IPS-18a (cell line): ENCODE results near the gene AKT1.
"Not testable (repeated sequence)": the region's sequence is repeated elsewhere in the genome, so short reads cannot be mapped to it uniquely, and the experiment has no call there.

Experiments
- H3K27ac ChIP-seq: one replicate; pipeline ENCODE4 v1.5.1; 2013; ENCODE audit warnings: low read length
- H3K27me3 ChIP-seq: one replicate; pipeline ENCODE4 v1.6.1; 2013; ENCODE audit warnings: mild to moderate bottlenecking, low read length; ENCODE audit not compliant: control insufficient read depth, insufficient read depth
- H3K36me3 ChIP-seq: one replicate; pipeline ENCODE4 v1.6.1; 2013; ENCODE audit warnings: low read depth, low read length; ENCODE audit not compliant: control insufficient read depth
- H3K4me1 ChIP-seq: one replicate; pipeline ENCODE4 v1.6.1; 2013; ENCODE audit warnings: low read depth, low read length; ENCODE audit not compliant: control insufficient read depth
- H3K4me3 ChIP-seq: one replicate; pipeline ENCODE4 v1.5.1; 2013; ENCODE audit warnings: low read length
- H3K9ac ChIP-seq: one replicate; pipeline ENCODE4 v1.6.1; 2013; ENCODE audit warnings: mild to moderate bottlenecking, low read length, moderate library complexity
- H3K9me3 ChIP-seq: one replicate; pipeline ENCODE4 v1.6.1; 2013; ENCODE audit warnings: low read depth, low read length; ENCODE audit not compliant: control insufficient read depth

The AKT1 gene

DNA sequence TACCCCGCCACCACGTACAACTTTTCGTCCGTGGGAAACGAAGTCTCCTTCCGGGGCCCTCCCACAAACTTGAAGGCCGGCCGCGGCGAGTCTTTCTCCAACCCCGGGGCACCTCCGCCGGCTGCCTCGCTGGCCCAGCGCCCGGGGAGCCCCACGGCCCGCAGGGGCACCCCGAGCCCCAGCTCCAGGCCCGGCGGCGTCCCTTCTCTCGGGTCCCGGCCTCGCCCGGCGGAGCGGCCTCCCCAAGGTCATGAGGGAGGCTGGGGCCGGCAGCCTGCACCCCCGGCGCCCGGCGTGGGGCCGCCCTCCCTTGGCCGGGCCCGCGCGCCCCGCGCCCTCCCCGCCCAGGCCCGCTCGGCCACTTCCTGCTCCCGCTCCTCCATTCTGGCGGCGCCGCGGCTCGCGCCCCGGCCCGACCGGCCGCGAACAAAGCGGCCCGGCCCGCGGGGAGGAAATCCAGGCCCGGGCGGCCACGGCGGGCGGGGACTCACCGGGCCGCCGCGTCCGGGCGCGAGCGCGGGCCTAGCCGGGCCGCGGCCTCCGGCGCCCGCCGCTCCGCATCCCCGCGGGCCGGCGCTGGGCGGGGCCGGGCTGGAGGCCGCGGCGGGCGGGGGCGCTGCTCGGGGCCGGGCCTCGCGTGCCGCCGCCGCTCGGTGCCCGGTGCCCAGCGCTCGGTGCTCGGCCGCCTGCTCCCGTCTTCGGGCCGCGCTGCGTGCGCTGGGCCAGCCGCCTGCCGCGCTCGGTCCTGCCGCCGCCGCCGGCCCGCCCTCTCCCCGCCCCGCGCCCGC is at the start of gene AKT1:
AKT1 (minus strand) TSS at position 756 of the 788 bp plus-strand sequence. CDS start 3,105 bp downstream, outside the sequence.
- Histone ChIP-seq H3K9me3 (no peaks in the 10 kb centered on the region), H3K4me3 (peak within 1 kb of the TSS; percentile 72), H3K27ac (no peak within 1 kb of the TSS), H3K36me3 (peaks cover 6% of the 10 kb centered on the region), H3K9ac (peak within 1 kb of the TSS; percentile 49), H3K27me3 (peaks cover 49% of the 10 kb centered on the region), H3K4me1 (peaks cover 19% of the 10 kb centered on the region)

DNA sequence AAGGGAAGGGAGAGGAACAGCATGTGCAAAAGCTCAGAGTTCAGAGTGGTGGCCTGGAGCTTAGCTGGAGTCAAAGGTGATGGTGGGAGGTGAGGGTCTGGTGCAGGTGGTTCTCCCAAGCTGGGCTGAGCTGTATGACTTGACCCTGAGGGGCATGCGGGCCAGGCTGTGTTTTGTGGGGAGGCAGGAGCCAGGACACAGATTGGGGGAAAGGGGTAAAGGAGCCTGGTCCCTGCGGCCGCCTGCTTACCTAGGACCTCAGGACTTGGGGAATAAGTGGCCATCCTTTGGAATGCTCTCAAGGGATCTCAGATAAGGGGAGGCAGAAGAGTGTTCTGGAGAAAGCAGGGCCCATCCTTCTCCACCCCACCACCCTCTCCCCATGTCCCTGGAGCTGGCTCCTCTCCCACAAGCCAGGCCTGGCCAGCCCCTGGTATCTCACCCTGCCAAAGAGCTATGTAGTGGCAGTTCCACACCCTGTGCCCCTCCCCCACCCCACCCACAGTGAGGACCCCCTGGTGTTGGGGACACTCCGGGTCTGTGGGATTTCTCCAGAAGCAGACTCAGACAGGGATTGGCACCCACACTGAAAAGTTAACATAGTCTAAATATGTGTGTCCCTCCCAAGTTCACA is 49.6 kb upstream of the AKT1 start:
- Histone ChIP-seq H3K9ac (no peak overlapping the region), H3K27ac (no peak overlapping the region), H3K36me3 (no peaks in the 10 kb centered on the region), H3K9me3 (no peaks in the 10 kb centered on the region), H3K4me3 (no peak overlapping the region), H3K4me1 (peaks cover 3% of the 10 kb centered on the region), H3K27me3 (peaks cover 38% of the 10 kb centered on the region)

DNA sequence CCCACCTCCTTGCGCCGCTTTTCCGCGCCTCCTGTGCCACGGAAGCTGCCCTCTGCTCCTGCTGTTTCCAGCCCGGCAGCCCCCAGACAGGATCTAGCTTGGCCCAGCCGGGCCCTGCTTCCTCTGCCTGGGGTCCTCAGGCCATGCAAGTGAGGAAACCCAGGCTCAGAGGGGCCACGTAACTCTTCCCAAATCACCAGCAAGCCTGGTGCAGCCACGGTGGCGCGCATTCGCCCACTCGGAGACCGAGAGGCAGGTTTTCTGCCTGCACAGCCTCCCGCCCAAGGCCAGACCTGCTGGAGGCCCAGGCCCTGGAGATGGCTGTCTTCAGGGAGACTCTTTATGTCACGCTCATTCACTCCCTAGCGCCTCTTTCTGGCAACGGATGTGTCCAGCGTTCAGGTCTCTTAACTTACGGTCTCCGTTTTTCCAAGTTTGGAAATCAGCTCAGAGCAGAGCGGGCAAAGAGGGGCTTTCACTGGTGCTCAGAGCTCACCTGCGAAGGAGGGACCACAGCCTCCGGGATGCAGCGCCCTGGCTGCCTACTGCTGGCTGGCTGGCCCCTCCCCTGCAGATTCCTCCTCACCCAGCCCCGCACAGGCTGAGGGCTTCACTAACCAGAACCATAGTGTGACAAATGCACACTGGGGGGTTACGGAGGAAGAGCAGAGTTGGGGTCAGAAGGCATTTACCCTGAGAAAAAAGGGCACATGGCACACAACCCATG is 48.9 kb upstream of the AKT1 start:
- Histone ChIP-seq H3K4me3 (peak overlapping the region; percentile 58), H3K4me1 (peaks cover 3% of the 10 kb centered on the region), H3K9me3 (no peaks in the 10 kb centered on the region), H3K27ac (no peak overlapping the region), H3K27me3 (peaks cover 38% of the 10 kb centered on the region), H3K36me3 (no peaks in the 10 kb centered on the region), H3K9ac (no peak overlapping the region)

DNA sequence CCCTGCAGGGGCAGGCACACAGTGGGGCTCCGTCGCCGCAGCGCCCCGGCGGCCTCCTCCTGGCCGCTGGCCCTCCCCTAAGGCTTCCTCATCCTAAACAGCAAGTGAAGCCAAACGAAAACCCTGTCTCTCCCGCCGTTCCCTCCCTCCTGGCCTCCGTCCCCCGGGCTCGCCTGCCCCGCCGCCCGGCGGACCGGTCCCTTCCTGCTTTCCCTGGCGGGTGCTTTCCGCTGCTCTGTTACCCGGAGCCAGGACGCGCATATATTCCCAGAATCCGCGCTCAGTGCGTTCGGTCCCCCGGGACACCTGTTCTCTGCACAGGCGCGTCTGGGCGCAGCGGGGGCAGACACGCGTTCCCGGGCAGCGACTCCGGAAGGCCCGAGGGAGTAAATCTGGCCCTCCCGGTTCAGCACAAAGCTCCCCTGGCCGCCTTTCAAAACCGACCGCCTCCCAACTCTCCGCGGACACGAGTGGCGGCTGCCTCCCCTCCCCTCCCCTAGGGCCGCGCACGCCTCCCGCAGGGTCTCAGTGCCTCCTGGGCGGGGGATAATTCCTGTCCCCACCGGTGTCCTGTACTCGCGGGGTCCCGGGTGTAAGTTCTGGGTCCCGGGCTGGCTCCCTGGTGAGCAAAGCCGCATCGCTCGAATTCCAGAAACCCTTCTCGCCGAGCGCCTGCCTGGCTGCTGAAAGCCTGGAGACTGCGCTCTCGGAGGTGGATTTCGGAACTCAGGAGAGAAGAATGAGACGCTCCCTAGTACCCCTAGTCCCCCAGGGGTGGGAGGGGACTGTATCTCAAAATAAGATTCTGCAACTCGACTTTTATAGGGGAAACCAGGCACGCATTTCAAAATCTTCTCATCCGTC is 48.1 kb upstream of the AKT1 start:
- no peaks in the 10 kb centered on the region for H3K9me3 ChIP-seq
- no peak overlapping the region for H3K9ac ChIP-seq
- peaks cover 38% of the 10 kb centered on the region for H3K27me3 ChIP-seq
- H3K36me3 ChIP-seq, result no peaks in the 10 kb centered on the region
- no peak overlapping the region for H3K27ac ChIP-seq
- peaks cover 3% of the 10 kb centered on the region for H3K4me1 ChIP-seq
- peak overlapping the region; percentile 58 for H3K4me3 ChIP-seq

DNA sequence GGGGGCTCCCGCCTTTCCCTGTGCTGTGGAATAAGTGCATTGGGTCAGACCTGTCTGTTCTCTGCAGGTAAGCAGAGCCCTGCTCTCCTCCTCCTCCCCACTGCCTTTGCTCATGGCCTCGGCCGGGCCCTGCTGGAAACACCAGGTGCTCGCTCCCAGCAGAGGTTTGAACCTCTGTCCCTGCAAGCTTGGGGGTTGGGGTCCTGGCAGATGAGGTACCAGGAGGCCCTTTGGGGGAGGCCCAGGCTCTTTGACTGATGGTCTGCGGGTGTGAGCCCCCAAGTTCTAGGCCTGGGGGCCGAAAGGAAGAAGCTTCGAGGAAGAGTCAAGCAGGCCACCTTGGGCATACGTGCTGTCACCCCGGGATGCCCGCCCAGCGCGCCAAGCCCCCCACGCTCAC is 47.5 kb upstream of the AKT1 start:
- Histone ChIP-seq H3K9ac (no peak overlapping the region), H3K4me1 (peaks cover 3% of the 10 kb centered on the region), H3K4me3 (peak overlapping the region; percentile 58), H3K36me3 (no peaks in the 10 kb centered on the region), H3K27ac (no peak overlapping the region), H3K9me3 (no peaks in the 10 kb centered on the region), H3K27me3 (peaks cover 38% of the 10 kb centered on the region)

DNA sequence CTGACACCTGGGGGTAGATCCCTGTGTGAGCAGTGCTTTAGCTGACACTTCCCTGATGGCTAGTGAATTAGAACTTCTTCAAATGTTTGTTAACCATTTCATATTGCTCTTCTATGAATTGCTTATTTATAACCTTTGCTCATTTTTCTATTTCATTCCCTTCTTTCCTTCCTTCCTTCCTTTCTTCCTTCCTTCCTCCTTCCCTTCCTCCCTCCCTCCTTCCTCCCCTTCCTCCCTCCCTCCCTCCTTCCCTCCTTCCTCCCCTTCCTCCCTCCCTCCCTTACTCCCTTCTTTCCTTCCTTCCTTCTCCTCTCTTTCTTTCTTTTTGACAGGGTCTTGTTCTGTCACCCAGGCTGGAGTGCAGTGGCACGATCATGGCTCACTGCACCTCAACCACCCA is 46.2 kb upstream of the AKT1 start:
- H3K9me3 ChIP-seq, result no peaks in the 10 kb centered on the region
- no peaks in the 10 kb centered on the region for H3K36me3 ChIP-seq
- no peak overlapping the region for H3K9ac ChIP-seq
- H3K4me3 ChIP-seq, result no peak overlapping the region
- peaks cover 3% of the 10 kb centered on the region for H3K4me1 ChIP-seq
- no peak overlapping the region for H3K27ac ChIP-seq
- H3K27me3 ChIP-seq, result peaks cover 38% of the 10 kb centered on the region

DNA sequence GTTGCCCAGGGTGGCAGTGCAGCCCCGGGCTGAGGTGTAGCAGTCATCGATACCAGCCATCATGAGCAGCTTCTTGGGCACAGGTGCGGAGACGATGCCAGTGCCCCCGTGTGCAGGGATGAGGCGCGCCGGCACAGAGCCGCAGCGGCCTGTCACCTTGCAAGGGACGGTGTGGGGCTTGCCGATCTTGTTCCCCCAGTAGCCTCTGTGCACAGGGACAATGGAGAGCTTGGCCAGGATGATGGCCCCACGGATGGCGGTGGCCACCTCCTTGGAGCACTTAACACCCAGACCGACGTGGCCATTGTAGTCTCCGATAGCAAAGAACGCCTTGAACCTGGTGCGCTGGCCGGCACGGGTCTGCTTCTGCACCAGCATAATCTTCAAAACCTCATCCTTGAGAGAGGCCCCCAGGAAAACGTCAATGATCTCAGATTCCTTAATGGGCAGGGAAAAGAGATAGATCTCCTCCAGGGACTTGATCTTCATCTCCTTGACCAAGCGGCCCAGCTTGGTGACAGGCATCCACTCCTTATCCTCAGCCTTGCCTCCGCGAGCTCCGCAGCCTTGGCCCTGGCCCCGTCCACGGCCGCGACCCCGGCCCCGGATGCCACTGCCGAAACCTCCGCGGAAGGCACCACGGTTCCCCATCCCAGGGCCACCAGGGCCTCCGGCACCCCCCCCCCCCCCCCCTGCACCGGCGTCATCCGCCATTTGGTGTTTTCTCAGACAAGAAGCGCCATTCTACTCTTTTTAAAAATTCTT is 40.8 kb upstream of the AKT1 start:
- H3K27ac ChIP-seq, H3K4me3 ChIP-seq, H3K27me3 ChIP-seq, H3K9me3 ChIP-seq, H3K36me3 ChIP-seq, H3K9ac ChIP-seq, H3K4me1 ChIP-seq: not testable (repeated sequence)

DNA sequence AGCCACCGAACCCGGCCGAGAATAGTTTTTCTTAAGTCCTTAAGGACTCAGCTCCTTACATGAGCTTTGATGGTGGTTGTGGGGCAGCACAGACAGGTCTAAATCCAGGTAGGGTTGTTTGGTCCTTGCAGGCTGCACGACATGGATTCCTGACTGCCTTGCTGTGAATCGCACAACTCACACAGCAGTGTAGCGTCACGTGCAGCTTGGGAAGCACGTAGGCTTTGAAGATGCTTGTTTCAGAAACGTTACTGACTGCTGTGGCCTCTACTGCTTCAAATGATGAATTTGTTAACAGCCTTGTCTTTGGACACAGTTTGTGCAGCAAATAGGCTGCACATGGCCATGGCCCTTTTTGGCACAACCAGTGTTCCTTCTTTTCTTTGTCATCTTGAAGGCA is 35.2 kb upstream of the AKT1 start:
- no peak overlapping the region for H3K27ac ChIP-seq
- H3K36me3 ChIP-seq, result no peaks in the 10 kb centered on the region
- H3K4me3 ChIP-seq, result no peak overlapping the region
- no peak overlapping the region for H3K9ac ChIP-seq
- peaks cover 3% of the 10 kb centered on the region for H3K4me1 ChIP-seq
- no peaks in the 10 kb centered on the region for H3K9me3 ChIP-seq
- peaks cover 8% of the 10 kb centered on the region for H3K27me3 ChIP-seq

DNA sequence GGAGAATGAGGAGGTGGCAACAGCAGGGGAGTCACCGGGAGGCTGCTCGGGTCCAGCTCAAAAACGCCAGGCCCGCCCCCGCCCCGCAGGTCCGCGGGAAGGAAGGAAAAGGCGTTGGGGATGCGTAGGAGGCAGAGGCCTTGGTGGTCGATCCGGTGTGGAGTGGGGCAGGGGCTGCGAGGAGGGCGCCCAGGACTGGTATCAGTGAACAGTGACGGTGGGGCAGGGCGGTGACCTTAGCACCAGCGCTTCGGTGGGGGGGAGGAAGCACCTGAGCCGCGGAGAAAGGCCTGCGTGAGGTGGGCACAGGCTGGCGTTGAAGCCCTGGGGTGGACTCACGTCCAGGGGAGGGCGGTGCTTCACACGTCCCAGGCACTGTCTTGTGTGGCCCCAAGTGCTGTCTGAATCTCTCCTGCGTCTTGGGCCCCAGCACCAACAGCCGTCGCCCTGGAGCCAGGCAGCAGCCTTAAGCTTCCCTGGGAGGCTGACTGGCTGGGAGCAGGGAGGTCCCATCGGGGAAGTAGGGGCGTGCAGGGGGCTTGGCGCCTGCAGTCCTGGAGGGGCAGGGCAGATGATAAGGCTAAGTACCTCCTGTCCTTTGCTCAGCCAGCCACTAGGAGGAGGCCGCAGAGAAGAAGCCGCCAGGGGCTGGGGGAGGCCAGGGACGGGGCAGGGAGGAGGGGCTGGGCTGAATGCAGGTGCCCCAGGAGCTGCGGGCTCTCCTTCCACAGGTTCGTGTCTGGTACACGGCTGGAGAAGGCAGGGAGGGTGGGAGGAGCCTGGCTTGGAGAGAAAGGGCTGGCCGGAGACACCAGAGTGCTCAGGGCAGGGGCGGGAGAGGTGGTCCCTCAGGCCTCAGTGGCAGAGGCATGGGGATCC is 31.9 kb upstream of the AKT1 start:
- Histone ChIP-seq H3K36me3 (no peaks in the 10 kb centered on the region), H3K9ac (no peak overlapping the region), H3K27me3 (peaks cover 26% of the 10 kb centered on the region), H3K27ac (no peak overlapping the region), H3K9me3 (no peaks in the 10 kb centered on the region), H3K4me3 (peak overlapping the region; percentile 50), H3K4me1 (peaks cover 3% of the 10 kb centered on the region)

DNA sequence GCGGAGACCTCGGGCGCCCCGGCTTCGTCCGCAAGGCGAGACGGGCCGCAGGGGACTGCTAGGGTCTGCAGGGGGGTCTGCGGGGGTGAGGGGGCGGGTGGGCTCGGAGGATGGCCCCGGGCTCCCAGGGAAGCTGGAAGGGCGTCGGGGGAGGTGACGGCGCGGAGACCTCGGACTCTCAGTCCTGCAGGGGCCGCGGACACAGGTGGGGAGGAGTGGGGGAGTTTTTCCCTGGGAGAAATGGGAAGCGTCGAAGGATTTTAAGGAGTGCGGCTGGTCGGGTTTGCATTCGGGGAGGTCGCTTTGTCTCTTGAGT is 31.3 kb upstream of the AKT1 start:
- Histone ChIP-seq H3K9ac (no peak overlapping the region), H3K9me3 (no peaks in the 10 kb centered on the region), H3K4me3 (peak overlapping the region; percentile 50), H3K27me3 (peaks cover 26% of the 10 kb centered on the region), H3K36me3 (no peaks in the 10 kb centered on the region), H3K4me1 (peaks cover 3% of the 10 kb centered on the region), H3K27ac (no peak overlapping the region)
